ENCODE data around the gene ARMC2.
"Not testable (repeated sequence)": the region's sequence is repeated elsewhere in the genome, so short reads cannot be mapped to it uniquely, and the experiment has no call there.

The ARMC2 gene

DNA sequence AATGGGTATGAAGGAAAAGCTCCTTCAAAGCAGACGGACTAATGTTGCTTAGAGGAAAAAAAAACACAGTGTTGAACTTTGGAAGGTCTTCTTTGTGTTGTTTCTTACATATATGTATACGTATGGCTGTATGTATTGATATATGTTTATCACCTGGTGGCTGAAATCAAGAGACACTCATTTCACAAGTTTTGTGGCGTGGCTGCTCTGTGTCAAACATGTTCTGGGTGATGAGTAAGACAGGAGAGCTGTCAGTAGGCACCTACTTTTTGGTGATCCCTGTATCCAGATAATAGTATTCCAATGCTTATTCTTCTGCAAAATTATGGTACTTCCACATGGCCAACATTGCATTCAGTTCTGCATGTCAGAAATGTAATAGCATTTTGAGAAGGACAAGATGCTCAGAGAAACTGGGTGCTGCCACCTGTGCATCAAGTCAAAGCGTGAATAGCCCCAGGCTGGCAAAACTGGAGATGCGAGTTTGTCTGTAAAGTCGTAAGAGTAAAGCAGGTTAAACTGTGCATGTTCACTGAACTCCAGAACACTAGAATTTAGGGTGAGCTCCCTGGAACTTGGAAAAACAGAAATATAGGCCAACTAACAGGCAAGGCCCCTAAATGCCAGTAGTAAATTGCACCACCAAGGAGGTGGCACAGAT lies 67.9 kb downstream of the ARMC2 start:
- no peak for DNase-seq (ENCODE audit: low spot score)

DNA sequence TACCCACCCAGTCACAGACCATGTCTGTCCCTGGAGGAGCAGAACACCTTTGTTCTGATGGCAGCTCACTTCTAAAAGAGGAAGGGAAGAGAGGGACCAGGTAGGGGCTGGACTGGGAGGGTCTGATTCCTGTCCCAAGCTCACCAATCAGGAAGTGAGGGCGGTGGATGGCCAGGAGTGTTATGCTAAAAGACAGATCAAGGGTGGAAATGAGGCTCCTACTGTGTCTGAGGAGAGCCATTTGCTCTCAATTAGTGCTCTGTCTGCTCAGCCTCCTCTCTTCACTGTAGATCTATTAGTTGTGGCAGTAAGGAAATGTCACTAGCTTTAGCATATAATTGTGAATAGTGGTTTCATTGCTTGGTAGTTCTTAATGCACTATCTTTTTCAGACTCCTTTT lies 72.5 kb downstream of the ARMC2 start:
- DNase-seq (ENCODE audit: low spot score) = no peak

DNA sequence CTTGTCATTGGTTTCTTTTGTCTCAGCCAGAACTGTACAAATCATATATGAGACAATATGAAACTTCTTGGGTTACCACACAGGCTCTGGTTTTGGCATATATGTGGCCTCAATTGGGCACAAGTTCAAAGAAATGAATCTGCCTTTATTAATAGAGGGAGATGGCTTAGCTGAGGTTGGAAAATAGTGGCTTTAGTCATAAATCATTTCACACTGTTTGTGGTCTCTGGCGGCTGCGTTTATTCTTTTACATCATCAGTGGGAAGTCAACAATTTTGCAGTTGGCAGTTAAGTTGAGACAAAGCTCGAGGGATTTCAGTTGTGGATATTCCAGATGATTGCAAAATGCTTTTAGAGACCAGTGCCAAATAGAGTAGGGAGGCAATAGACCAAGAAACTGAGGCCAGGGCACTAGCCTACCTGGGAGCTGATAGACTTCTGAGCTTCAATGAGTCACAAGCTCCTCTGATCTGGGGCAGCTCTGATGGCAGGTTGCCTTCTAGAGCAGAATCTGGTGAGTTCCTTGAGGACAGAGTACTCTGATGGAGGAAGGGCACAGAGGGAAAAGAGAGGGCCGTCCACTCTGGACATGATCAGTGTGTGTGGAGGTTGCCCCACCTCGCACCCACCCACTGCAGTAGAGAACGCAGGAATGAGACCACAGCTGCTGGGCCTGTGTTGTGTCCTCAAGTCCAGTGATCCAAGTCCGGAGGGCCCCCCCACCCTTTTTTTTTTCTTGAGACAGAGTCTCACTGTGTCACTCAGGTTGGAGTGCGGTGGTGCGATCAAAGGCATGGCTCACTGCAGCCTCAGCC lies 73.5 kb downstream of the ARMC2 start:
- DNase-seq (ENCODE audit: low spot score) = no peak

DNA sequence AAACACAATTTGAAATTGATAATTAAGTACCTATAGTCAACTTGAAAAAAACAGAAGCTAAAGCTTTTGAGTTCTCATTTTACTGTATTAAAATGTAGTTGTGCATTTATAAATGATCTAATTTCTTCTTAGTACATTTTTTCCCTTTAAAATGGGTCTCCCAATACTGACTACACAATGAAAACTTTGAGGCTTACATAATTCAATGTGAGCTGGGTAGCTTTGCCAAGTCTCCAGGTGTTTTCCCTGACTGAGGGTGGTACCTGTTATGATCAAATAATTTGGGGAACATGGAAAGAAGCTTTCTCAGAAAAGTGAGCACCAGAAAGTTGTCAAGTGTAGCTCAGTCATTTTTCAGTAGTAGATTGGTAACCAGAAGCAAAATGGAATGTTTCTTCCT lies 74.3 kb downstream of the ARMC2 start:
- DNase-seq (ENCODE audit: low spot score) = no peak

DNA sequence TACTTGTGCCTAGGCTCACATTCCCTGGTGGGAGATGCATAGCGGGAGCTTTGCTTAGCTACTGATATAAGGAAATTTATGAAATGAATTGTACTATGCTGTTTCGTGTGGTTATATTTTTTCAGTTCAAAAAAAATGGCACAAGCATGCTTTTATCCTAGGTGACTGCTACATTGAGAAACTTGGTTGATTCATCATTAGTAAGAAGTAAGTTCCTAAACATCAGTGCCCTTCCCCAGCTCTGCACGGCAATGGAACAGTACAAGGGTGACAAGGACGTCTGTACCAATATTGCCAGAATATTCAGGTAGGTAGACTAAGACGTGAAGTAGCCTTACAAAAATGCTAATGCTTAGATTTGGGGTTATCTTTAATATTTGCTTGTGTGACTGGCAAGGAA lies 79.7 kb downstream of the ARMC2 start:
- DNase-seq (ENCODE audit: low spot score) = no peak

DNA sequence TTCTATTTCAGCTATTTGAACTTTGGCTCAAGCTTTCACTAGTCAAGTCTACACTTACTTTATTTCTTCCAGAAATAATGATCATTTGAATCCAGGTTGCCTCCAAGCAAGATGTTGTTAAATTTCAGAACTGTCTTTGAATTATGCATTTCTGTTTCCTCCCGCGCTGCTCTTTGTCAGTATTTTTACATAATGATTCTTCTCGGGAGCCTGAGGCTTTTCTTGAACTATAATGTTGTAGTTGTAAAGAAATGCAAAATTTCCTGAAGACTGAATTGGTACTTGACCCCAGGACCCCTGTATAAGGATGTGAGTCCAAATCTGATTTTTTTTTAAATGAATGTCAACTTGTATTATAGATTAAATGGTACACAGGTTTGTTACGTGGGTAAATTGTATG lies 80.4 kb downstream of the ARMC2 start:
- DNase-seq (ENCODE audit: low spot score) = no peak

DNA sequence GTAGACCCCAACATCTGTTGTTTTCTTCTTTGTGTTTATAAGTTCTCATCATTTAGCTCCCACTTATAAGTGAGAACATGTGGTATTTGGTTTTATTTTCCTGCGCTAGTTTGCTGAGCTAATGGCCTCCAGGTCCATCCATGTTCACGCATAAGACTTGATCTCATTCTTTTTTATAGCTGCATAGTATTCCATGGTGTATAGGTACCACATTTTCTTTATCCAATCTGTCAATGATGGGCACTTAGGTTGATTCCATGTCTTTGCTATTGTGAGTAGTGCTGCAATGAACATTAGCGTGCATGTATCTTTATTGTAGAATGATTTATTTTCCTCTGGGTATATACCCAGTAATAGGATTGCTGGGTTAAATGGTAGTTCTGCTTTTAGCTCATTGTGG lies 82.9 kb downstream of the ARMC2 start:
- not testable (repeated sequence) for DNase-seq (ENCODE audit: low spot score)

DNA sequence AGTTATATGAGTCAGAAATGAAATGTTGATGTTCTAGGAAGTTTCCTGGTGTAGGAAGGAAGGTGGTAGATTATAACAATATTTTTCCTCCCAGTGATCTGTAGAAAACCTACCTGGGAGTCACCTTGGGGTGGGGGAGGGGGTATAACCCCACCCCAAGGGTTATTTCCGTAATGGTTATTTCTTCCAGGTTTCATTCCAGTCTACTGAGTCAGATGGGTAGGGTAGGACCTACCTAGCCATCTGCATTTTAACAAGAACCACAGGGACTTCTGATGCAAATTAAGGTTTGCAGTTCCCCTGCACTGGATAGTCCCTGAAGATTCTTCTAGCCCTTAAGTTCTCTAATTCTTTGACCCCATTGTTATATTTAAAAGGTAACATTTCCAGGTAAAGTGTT lies 88.9 kb downstream of the ARMC2 start:
- DNase-seq (ENCODE audit: low spot score) = no peak

DNA sequence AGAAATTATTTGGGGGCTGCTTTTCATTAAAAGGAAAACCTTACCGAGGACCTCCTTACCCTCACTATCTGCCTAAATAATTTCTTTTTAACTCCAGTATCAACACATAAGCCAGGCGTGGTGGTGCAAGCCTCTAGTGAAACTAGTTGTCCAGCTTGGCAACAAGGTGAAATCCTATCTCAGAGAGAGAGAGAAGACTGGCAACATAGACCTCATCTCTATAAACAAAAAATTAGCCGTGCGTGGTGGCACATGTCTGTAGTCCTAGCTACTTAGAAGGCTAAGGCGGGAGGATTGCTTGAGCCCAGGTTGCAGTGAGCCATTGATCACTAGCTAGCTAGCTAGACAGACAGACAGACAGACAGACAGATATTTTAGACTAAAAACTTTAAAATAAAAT lies 92.5 kb downstream of the ARMC2 start:
- DNase-seq (ENCODE audit: low spot score) = no peak

DNA sequence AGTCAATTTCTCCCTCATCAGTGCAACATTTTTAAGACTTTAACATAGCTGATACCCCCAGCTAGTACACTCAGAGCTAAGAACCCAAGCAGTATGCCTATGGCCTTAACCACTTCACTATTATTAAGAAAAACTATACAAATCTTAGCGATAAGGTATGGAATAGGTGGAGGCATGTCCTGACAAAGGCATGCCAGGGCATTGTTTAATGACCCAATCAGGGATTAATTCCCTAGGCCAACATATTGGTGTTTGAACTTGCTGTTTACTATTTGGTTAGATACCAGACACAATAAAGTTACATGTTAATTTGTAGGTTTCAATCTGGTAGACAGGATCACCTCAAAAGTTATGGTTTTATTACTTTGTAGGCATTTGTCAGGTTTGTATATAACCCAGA lies 93.1 kb downstream of the ARMC2 start:
- no peak for DNase-seq (ENCODE audit: low spot score)

DNA sequence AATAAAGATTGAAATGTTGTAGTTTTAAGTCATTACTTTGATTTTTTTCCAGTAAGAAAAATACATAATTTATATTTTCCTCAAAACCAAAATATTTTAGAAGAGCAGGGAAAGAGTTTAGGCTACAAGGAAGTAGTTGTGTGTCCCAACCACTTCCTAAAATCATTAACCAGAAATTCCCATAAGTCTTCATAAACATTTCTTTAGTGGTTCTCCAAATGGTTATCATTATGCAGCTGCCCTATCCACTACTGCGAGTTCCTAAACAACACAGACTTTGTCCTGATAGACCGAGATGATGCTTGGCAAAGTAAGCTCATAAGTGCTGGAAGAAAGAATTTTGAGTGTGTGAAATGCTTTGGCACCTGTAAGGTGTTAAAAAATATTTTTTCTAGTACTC lies 93.6 kb downstream of the ARMC2 start:
- DNase-seq (ENCODE audit: low spot score) = no peak

DNA sequence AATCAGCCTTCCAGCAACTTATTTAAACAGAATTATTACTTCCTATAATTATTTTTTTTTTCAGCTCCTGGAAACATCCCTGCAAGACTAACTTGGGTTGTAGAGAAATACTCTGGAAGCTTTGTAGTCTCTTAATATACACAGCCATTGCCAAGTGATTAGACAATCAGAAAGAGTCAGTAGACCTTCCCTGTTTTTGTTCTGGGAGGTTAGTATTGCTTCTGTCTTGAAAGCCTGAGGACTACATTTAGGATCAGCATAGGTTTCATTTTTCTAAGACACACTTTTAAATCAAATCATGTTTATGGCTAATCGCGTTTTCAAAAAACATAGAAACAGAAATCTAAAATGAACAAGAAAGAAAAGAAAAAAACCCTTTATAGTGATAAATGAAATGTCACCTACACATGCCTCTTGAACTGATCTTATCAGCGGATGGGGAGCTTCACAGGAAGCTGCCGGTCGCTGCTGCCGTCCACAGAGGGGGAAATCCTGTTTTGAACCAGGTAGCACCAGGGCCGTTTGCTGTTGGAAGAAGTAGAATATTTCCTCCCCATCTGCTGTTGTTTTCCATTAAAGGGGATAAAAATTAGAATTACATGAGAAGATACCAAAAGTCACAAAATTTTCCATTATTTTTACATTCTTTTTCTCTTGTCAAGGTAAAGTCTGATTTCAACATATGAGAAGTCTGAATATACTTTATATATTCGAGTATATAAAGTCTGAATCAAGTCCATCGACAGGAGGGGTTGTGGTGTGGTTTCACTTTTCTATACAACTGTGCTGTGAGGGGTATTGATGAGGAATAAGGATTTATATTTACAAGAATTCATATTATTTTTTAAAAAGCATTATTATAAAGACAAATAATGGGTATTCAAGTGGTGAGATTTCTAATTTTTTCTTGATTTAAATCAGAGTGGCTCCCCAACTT lies 94.6 kb downstream of the ARMC2 start:
- DNase-seq (ENCODE audit: low spot score) = no peak

DNA sequence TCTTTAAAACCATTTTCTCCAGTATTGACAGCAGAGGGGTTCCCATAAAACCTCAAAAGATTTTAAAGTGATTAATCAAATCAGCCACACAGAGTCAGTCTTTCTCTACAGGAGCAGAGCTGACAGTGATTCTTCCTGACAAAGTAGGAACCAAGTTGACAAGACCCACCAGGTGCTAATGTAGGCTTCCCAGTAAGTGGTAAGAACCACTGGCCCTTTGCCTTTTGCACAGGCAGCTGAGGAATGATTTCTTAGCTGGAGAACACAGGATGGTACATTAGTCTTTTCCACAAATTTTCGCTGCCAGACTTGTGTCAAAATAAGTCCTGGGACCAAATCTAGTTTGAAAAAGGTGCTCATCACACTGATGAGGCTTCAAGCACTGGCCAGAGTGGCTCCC lies 95.8 kb downstream of the ARMC2 start:
- no peak for DNase-seq (ENCODE audit: low spot score)

DNA sequence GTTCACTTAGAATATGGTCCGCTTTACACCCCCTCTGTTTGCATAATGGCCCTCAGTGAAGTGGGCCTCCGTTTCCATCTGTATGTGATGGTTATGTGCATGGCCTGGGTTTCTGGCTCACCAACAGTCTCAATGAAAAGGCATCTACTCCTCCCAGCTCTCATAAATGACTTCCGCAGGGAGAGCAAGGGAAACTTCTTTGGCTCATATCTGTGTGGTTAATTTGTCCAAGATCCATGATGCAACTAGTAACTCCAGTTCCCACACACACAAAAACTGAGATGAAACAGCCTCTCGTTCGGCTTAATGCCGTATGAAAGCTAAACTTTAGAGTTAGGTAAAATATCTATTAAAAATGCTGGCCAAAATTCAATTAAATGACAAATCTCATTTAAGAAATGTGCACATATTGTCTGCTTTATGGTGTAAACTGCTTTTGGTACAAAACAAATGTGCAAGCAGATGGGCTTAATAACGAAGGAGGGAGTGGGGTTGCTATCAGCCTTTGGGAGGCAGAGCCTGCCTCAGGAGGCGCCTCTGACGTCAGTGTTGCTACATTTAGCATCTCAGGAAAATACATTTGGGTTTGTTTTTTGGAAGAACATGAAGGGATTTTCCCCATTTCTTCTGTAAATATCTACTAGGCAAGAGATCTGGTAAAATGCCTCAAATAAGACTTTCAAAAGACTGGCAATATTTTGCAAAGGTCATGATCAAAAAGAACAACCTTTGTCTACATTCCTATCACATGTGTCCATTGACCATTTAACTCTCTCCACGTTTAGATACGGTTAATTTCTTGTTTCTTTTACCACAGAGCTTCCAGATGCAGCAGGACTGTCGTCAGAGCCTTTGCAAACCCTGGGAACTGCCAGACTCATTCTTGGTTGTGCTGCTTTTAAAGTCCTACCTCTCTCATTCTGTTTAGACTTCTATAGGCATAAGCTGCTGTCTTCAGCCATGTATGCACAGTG lies 96.8 kb downstream of the ARMC2 start:
- DNase-seq (ENCODE audit: low spot score) = no peak

DNA sequence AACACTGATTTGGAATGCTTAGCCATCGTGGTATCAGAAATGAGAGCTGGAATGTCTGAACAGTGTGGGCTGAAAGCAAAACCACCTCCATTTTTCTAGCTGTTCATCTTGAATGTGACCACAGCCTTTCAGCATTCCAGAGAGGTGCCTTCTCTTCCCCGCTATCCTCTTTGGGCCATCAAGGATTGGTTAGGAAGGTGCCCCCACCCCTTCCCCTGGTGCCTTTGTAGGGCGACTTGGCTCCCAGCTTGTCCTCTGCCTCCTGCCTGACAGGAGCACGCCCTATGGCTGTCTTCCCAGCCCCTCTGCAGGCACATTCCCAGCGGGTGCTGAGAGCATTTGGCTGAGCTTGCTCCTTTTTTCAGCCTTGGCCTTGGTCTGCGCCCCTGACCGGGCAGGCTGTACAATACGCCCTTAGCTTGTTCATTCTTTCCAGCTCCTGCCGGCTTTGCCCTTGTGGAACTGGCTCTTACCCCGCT lies 97.5 kb downstream of the ARMC2 start:
- no peak for DNase-seq (ENCODE audit: low spot score)

DNA sequence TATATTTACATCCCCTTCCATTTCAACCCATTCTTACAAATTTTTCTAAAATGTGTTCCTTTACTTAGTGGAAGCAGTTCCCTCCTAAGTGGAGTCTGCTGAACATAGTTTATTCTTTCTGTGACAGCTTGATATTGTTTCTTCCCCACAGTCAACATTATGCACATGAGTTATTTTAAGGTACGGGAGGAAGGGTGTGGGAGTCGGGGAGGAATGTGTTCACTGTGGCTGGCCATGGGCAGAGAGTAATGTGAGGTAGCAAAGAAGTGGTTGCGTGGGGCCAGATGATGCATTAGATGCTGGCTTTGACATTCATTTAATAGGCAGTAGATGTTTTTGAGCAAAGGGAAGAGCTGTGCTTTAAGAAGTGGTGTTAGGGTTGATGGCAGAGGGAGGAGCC lies 98.5 kb downstream of the ARMC2 start:
- DNase-seq (ENCODE audit: low spot score) = no peak

DNA sequence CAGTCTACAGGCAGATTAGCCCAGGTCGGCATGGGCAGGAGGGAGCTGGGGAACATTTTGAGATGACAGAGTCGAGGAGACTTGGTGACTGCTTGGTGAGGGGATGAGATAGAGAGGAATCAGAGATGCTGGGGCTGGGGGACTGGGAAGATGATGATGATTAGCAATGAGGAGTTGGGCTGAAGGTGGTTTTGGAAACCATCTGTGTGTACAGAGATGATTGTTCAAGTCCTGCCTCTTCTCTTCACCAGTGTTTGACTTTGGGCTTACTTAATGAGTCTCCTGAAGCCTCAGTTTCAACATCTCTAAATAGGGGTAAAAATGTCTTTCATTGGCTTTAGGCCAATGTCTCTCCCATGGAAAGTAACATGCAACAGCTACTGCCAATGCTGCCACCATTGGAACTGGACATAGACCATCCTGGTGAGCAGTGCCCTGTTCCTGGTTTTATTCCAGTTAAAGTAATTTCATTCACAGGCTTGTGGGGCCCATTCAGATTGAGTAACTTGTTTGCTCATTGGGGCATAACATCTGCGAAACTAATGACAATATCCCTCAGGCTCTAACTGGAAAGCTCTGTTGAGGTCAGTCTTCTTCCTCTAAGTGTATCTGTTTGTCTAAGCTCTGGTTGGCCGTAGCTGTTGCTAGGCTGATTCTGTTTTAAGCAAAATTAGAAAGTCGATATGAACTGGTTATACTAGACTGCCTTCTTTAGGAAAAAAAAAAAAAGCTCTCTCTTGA lies 99.1 kb downstream of the ARMC2 start:
- DNase-seq (ENCODE audit: low spot score) = no peak

DNA sequence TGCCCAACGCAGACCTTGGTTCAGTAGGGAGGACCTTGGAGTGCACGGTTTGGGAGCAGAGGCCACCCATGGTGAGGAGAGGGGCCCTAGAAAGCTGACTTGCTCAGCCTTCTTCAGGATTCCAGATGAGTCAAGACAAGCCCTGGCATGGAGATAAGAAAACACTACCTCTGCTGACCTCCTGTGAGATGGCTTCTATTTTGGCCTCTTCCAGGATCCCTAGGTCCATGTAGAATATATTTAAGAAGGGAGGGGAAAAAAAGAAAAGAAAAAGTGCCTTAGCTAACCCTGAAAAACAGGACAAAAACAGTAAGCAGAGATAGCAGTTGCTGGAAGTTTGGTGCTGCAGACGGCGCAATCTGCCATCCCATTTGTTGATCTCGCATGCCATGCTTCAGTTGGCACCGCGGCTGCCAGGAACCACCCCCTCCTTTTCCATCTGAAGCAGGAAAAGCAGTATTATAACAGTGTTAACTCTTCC lies 100.0 kb downstream of the ARMC2 start:
- DNase-seq (ENCODE audit: low spot score) = no peak

DNA sequence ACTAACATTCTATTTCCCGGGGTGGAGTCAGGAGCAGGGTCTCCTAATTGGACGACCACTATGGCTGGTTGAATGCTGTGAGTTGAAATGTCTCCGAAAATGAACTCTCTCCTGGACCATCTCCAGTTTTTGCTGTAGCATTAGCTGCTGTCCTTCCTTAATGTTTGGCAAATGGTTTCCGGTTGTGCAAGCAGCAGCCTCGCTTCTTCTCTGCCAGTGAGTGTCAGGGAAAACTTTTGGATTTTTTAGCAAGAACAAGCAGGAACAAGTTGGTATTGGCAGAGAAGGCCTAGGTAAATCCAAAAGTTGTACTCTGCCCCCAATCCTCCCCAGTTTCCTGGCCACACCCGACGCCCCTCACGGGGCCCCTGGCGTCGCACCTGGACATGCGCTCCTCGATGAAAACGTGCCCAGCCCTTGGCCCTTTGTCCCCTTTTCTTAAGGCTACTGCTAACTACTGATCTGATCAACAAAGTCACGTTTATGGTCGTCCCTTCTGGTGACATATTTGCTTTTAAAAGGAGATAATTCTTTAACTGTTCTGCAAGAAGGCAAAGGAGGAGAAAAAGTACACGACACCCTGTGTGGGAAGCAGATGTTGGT lies 103.2 kb downstream of the ARMC2 start:
- DNase-seq (ENCODE audit: low spot score) = no peak

Data from hematopoietic multipotent progenitor cell treated with erythropoietin and hydrocortisone succinate and interleukin-3 and kit ligand, for 17 days (in vitro differentiated cells).